Measurements from ENCODE around the gene COPG1. TPM values are rescaled to one million over a fixed set of nuclear protein-coding genes. Genes with fewer than 3 reads are reported as not detected.

The COPG1 gene
- total and polyA plus RNA-seq, 2 of the 13 experiments (the other 11 are each of a cell fraction or from before 2014, with no cell fraction given) = 98.6 to 166 TPM

- intact Hi-C loops (cut with micrococcal nuclease; ENCODE audit: unreplicated experiment) = no loop called here
- DNase-seq (ENCODE audit: low spot score) = no peak
Observed at GRCh38 chr3:129312671-129313414, 63.4 kb downstream of the COPG1 start.

More at GRCh38 chr3:129312671-129313414, 63.4 kb downstream of the COPG1 start:
- FAIRE-seq (no peak), ATAC-seq (no peak; the same call in 2 of the 3 replicates)
- Histone ChIP-seq H3K27ac (ENCODE audit: extremely low read length, insufficient read depth, low read length) (no peak overlapping the region), H4K20me1 (ENCODE audit: insufficient read depth, low read length) (peaks cover 8% of the 10 kb centered on the region; the same call in 1 of the 2 replicates), H3K4me3 (replicated peaks in 1 of 3; ENCODE audit: insufficient read depth in 1 of 3, low read depth in 2 of 3, low read length in 3 of 3) (no peak overlapping the region), H3K4me1 (ENCODE audit: insufficient read depth, low read length) (peaks cover 50% of the 10 kb centered on the region), H2AFZ (ENCODE audit: low read length) (no peak overlapping the region), H3K9ac (ENCODE audit: insufficient read depth, low read depth, low read length) (no peak overlapping the region), H3K9me3 (ENCODE audit: low read length) (no peaks in the 10 kb centered on the region), H3K79me2 (ENCODE audit: insufficient read depth, low read length) (peaks cover 5% of the 10 kb centered on the region), H3K27me3 (ENCODE audit: control insufficient read depth in 1 of 2, insufficient read depth in 2 of 2, low read length in 2 of 2) (no peaks in the 10 kb centered on the region; a peak in 1 of 5 replicates), H3K36me3 (replicated peaks in 1 of 2; ENCODE audit: control insufficient read depth in 1 of 2, insufficient read depth in 2 of 2, low read length in 2 of 2) (no peaks in the 10 kb centered on the region), H3K4me2 (ENCODE audit: low read depth, low read length) (no peak overlapping the region)
- CTCF ChIA-PET (ENCODE audit: low intra/inter-chr PET ratio, low total read pairs) = no interaction called here
- TF ChIP-seq THYN1 (CRISPR knock-in tag; IDR thresholded peaks at IDR 0.05; ENCODE audit: borderline replicate concordance, low read depth) = no peak
- TF ChIP-seq CHD2 (IDR thresholded peaks at IDR 0.05; ENCODE audit: low read depth, low read length) = 0 out of 2 replicates have a peak, but pooled peaks have one; percentile 11
- TF ChIP-seq ZNF616 (CRISPR knock-in tag; IDR thresholded peaks at IDR 0.05; ENCODE audit: low read depth) = no peak
- no peak for TF ChIP-seq ZNF761 (CRISPR knock-in tag; conservative IDR thresholded peaks at IDR 0.05)
- peak; percentile 28; the same call in 1 of the 2 replicates for TF ChIP-seq RAD51 (IDR thresholded peaks at IDR 0.05; ENCODE audit: borderline replicate concordance)
- no peak for TF ChIP-seq ZNF205 (CRISPR knock-in tag; IDR thresholded peaks at IDR 0.05)
- TF ChIP-seq ZNF891 (CRISPR knock-in tag; IDR thresholded peaks at IDR 0.05) = 0 out of 2 replicates have a peak, but pooled peaks have one; percentile 18
- TF ChIP-seq, protein P1, sequence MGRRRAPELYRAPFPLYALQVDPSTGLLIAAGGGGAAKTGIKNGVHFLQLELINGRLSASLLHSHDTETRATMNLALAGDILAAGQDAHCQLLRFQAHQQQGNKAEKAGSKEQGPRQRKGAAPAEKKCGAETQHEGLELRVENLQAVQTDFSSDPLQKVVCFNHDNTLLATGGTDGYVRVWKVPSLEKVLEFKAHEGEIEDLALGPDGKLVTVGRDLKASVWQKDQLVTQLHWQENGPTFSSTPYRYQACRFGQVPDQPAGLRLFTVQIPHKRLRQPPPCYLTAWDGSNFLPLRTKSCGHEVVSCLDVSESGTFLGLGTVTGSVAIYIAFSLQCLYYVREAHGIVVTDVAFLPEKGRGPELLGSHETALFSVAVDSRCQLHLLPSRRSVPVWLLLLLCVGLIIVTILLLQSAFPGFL (CRISPR knock-in tag; IDR thresholded peaks at IDR 0.05) = no peak
- 0 out of 2 replicates have a peak, but pooled peaks have one; percentile 24 for TF ChIP-seq MTF2 (CRISPR knock-in tag; IDR thresholded peaks at IDR 0.05; ENCODE audit: borderline replicate concordance)
- no peak for TF ChIP-seq MED13 (CRISPR knock-in tag; IDR thresholded peaks at IDR 0.05)
- no peak for TF ChIP-seq SNAI1 (CRISPR knock-in tag; IDR thresholded peaks at IDR 0.05; ENCODE audit: borderline replicate concordance)
- TF ChIP-seq, protein P2, sequence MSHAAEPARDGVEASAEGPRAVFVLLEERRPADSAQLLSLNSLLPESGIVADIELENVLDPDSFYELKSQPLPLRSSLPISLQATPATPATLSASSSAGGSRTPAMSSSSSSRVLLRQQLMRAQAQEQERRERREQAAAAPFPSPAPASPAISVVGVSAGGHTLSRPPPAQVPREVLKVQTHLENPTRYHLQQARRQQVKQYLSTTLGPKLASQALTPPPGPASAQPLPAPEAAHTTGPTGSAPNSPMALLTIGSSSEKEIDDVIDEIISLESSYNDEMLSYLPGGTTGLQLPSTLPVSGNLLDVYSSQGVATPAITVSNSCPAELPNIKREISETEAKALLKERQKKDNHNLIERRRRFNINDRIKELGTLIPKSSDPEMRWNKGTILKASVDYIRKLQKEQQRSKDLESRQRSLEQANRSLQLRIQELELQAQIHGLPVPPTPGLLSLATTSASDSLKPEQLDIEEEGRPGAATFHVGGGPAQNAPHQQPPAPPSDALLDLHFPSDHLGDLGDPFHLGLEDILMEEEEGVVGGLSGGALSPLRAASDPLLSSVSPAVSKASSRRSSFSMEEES (CRISPR knock-in tag; IDR thresholded peaks at IDR 0.05) = no peak
- TF ChIP-seq SMARCC2 (IDR thresholded peaks at IDR 0.05) = no peak
- no peak for TF ChIP-seq ZNF121 (CRISPR knock-in tag; IDR thresholded peaks at IDR 0.05)
- TF ChIP-seq, protein P3, sequence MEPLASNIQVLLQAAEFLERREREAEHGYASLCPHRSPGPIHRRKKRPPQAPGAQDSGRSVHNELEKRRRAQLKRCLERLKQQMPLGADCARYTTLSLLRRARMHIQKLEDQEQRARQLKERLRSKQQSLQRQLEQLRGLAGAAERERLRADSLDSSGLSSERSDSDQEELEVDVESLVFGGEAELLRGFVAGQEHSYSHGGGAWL (CRISPR knock-in tag; IDR thresholded peaks at IDR 0.05) = no peak
- in situ Hi-C loops (cut with HindIII; ENCODE audit: extremely low pct_ligation_motif_present, low pct_unique_long_range_greater_than_20kb) = no loop called here
- BruUV-seq (replicated peaks) = no TSS peak
- POLR2A ChIA-PET = interaction anchor here (1.2 to 2.1 kb wide), 2 partner anchors 11 to 129 kb away, joined by 3 to 6 read pairs; partner anchors contain the start of gene CNBP
